Mammary epithelial cell (primary cell): ENCODE data around the gene ST3GAL2.

Experiments used
- CTCF ChIP-seq, 2 donors: IDR thresholded peaks in 1 of 2; conservative IDR thresholded peaks in 1 of 2; 2 replicates each; pipeline ENCODE4 v1.5.1; 2011 to 2012; ENCODE audit warnings: inconsistent platforms in 2 of 2, low read length in 2 of 2, mild to moderate bottlenecking in 2 of 2, control low read depth in 1 of 2, low read depth in 1 of 2; ENCODE audit not compliant: insufficient read depth in 1 of 2; ENCODE audit errors: extremely low read depth in 1 of 2
- EZH2 ChIP-seq: IDR thresholded peaks from 2 replicates; pipeline ENCODE4 v1.6.1; 2012; ENCODE audit warnings: low read length, inconsistent platforms, borderline replicate concordance

- no peak for TF ChIP-seq CTCF (conservative IDR thresholded peaks at IDR 0.05 in 1 of 2, IDR thresholded peaks at IDR 0.05 in 1 of 2; ENCODE audit: extremely low read depth in 1 of 2, insufficient read depth in 1 of 2, low read depth in 1 of 2, low read length in 2 of 2)
- TF ChIP-seq EZH2 = no peak
Measured at GRCh38 chr16:70418993-70419318, 19.9 kb downstream of the ST3GAL2 start.
